ENCODE measurements around the gene STAG1.

STAG1 gene

GRCh38 chr3:136334209-136334608 lies 418.0 kb downstream of the STAG1 start:
- FAIRE-seq (no peak), DNase-seq (ENCODE audit: insufficient read length, low spot score) (no peak)
- TF ChIP-seq CTCF (IDR thresholded peaks at IDR 0.05; ENCODE audit: insufficient read depth, missing control alignments), result no peak

GRCh38 chr3:136332776-136333175 lies 419.4 kb downstream of the STAG1 start:
- no peak for FAIRE-seq
- TF ChIP-seq CTCF (IDR thresholded peaks at IDR 0.05; ENCODE audit: insufficient read depth, missing control alignments), result no peak
- DNase-seq (ENCODE audit: insufficient read length, low spot score), result no peak

- no peak for FAIRE-seq
- no peak for DNase-seq (ENCODE audit: insufficient read length, low spot score)
- no peak for TF ChIP-seq CTCF (IDR thresholded peaks at IDR 0.05; ENCODE audit: insufficient read depth, missing control alignments)
These were observed 419.9 kb downstream of the STAG1 start for GRCh38 chr3:136332302-136332701.

- FAIRE-seq (no peak), DNase-seq (ENCODE audit: insufficient read length, low spot score) (no peak)
- TF ChIP-seq CTCF (IDR thresholded peaks at IDR 0.05; ENCODE audit: insufficient read depth, missing control alignments), result no peak
These were observed 421.3 kb downstream of the STAG1 start for GRCh38 chr3:136330900-136331299.

GRCh38 chr3:136329593-136329992 lies 422.6 kb downstream of the STAG1 start:
- DNase-seq (ENCODE audit: insufficient read length, low spot score) (no peak), FAIRE-seq (no peak)
- TF ChIP-seq CTCF (IDR thresholded peaks at IDR 0.05; ENCODE audit: insufficient read depth, missing control alignments), result no peak

GRCh38 chr3:136327671-136328070 lies 424.5 kb downstream of the STAG1 start:
- no peak for TF ChIP-seq CTCF (IDR thresholded peaks at IDR 0.05; ENCODE audit: insufficient read depth, missing control alignments)
- DNase-seq (ENCODE audit: insufficient read length, low spot score), result no peak
- no peak for FAIRE-seq

GRCh38 chr3:136326316-136326715 lies 425.9 kb downstream of the STAG1 start:
- FAIRE-seq (no peak), DNase-seq (ENCODE audit: insufficient read length, low spot score) (no peak)
- TF ChIP-seq CTCF (IDR thresholded peaks at IDR 0.05; ENCODE audit: insufficient read depth, missing control alignments), result no peak

Data from D721Med (cell line).